Neural progenitor cell (in vitro differentiated cells): Measurements from ENCODE around the gene SLC46A1. TPM values are rescaled to one million over a fixed set of nuclear protein-coding genes. Genes with fewer than 3 reads are reported as not detected.

Experiments
- DNase-seq: peaks from one replicate; pipeline ENCODE4 v3.0.0-alpha.2; 2016; ENCODE audit warnings: low spot score
- H2AFZ ChIP-seq: fragments of 200-600 bp; sonication (generic); replicated peaks from 2 replicates; pipeline ENCODE4 v1.6.1; 2016; ENCODE audit warnings: antibody characterized with exemption
- H3F3A ChIP-seq: fragments of 200-600 bp; sonication (generic); 2 replicates; pipeline ENCODE4 v1.6.1; 2016; ENCODE audit warnings: antibody characterized with exemption, low read depth
- H3K27ac ChIP-seq: fragments of 200-600 bp; sonication (generic); 2 replicates; pipeline ENCODE4 v1.5.1; 2016; ENCODE audit warnings: mild to moderate bottlenecking
- H3K27me3 ChIP-seq: fragments of 200-600 bp; sonication (generic); 2 replicates; pipeline ENCODE4 v1.6.1; 2016; ENCODE audit warnings: mild to moderate bottlenecking, moderate library complexity
- H3K36me3 ChIP-seq: fragments of 200-600 bp; sonication (generic); 2 replicates; pipeline ENCODE4 v1.5.1; 2016
- H3K4me1 ChIP-seq: fragments of 200-600 bp; sonication (generic); 2 replicates; pipeline ENCODE4 v1.6.1; 2016; ENCODE audit warnings: mixed run types
- H3K4me2 ChIP-seq: fragments of 200-600 bp; sonication (generic); 2 replicates; pipeline ENCODE4 v1.6.1; 2016
- H3K4me3 ChIP-seq: fragments of 200-600 bp; sonication (generic); 2 replicates; pipeline ENCODE4 v1.5.1; 2016
- H3K79me2 ChIP-seq: fragments of 200-600 bp; sonication (generic); 2 replicates; pipeline ENCODE4 v1.6.1; 2016; ENCODE audit warnings: low read depth
- H3K9ac ChIP-seq: fragments of 200-600 bp; sonication (generic); 2 replicates; pipeline ENCODE4 v1.6.1; 2016
- H3K9me3 ChIP-seq: fragments of 200-600 bp; sonication (generic); 2 replicates; pipeline ENCODE4 v1.5.1; 2016; ENCODE audit warnings: low read depth
- H4K20me1 ChIP-seq: fragments of 200-600 bp; sonication (generic); 2 replicates; pipeline ENCODE4 v1.6.1; 2016; ENCODE audit warnings: low read depth
- H3K27ac Mint-ChIP-seq: 3 replicates; pipeline ENCODE4 v1.8.0; 2021; ENCODE audit warnings: mixed read lengths
- H3K27me3 Mint-ChIP-seq: 2 replicates; pipeline ENCODE4 v1.8.0; 2022; ENCODE audit warnings: low read depth, mild to moderate bottlenecking, inconsistent platforms, moderate library complexity, mixed read lengths; ENCODE audit not compliant: insufficient read depth
- H3K36me3 Mint-ChIP-seq: 3 replicates; pipeline ENCODE4 v1.8.0; 2021; ENCODE audit warnings: mixed read lengths
- H3K4me1 Mint-ChIP-seq: 3 replicates; pipeline ENCODE4 v1.8.0; 2021; ENCODE audit warnings: mixed read lengths
- H3K4me3 Mint-ChIP-seq: 3 replicates; pipeline ENCODE4 v1.8.0; 2021; ENCODE audit warnings: mild to moderate bottlenecking, moderate library complexity, mixed read lengths
- H3K9me3 Mint-ChIP-seq: 3 replicates; pipeline ENCODE4 v1.8.0; 2020; ENCODE audit warnings: mixed read lengths
- CTCF ChIP-seq: fragments of 200-600 bp; sonication (generic); IDR thresholded peaks from 2 replicates; pipeline ENCODE4 v1.5.1; 2017; ENCODE audit warnings: antibody characterized with exemption, mild to moderate bottlenecking
- EZH2 ChIP-seq: fragments of 200-600 bp; sonication (generic); IDR thresholded peaks from 2 replicates; pipeline ENCODE4 v1.6.1; 2017; ENCODE audit warnings: antibody characterized with exemption, mild to moderate bottlenecking, moderate library complexity
- EZH2phosphoT487 ChIP-seq: fragments of 200-600 bp; sonication (generic); IDR thresholded peaks from 2 replicates; pipeline ENCODE4 v1.6.1; 2017; ENCODE audit warnings: antibody characterized with exemption
- total RNA-seq: library from RNA; depleted of rRNA; stranded (reverse); fragments of >200 nt; gene quantifications from 2 replicates; pipeline ENCODE4 v1.2.3, GENCODE V29; 2015; ENCODE audit warnings: low replicate concordance

SLC46A1 gene
- total RNA-seq, 1 donor from 2014 or later, result 2.4 TPM

- H3K4me2 ChIP-seq, result no peak overlapping the region
- H3K4me1 Mint-ChIP-seq, result peaks cover 17% of the 10 kb centered on the region
These were observed 1.6 kb downstream of the SLC46A1 start for GRCh38 chr17:28404461-28404811.

GRCh38 chr17:28404007-28404406 lies 2.0 kb downstream of the SLC46A1 start:
- H2AFZ ChIP-seq, result no peak overlapping the region
- H3K4me1 Mint-ChIP-seq, result peaks cover 17% of the 10 kb centered on the region

More at GRCh38 chr17:28404461-28404811, 1.6 kb downstream of the SLC46A1 start:
- Histone ChIP-seq H3K27ac (no peak overlapping the region), H2AFZ (no peak overlapping the region), H3K4me3 (no peak overlapping the region), H3K9ac (no peak overlapping the region), H3K4me1 (peaks cover 21% of the 10 kb centered on the region), H3F3A (peaks cover 27% of the 10 kb centered on the region), H3K79me2 (no peaks in the 10 kb centered on the region), H3K36me3 (no peaks in the 10 kb centered on the region), H3K9me3 (no peaks in the 10 kb centered on the region), H3K27me3 (peaks cover 73% of the 10 kb centered on the region), H4K20me1 (no peaks in the 10 kb centered on the region)
- Mint-ChIP-seq H3K27me3 (peaks cover 15% of the 10 kb centered on the region), H3K36me3 (no peaks in the 10 kb centered on the region), H3K27ac (no peak overlapping the region), H3K4me3 (peak overlapping the region; percentile 87), H3K9me3 (no peaks in the 10 kb centered on the region)
- DNase-seq, result no peak
- no peak for TF ChIP-seq EZH2phosphoT487
- TF ChIP-seq EZH2, result no peak
- no peak for TF ChIP-seq CTCF

GRCh38 chr17:28402844-28403243 lies 3.2 kb downstream of the SLC46A1 start:
- Histone ChIP-seq H3F3A (peaks cover 16% of the 10 kb centered on the region), H3K27me3 (peaks cover 73% of the 10 kb centered on the region), H2AFZ (no peak overlapping the region), H3K36me3 (no peaks in the 10 kb centered on the region), H3K9ac (no peak overlapping the region), H3K27ac (no peak overlapping the region), H3K4me1 (peaks cover 14% of the 10 kb centered on the region), H3K9me3 (no peaks in the 10 kb centered on the region), H3K79me2 (no peaks in the 10 kb centered on the region), H3K4me2 (no peak overlapping the region), H3K4me3 (no peak overlapping the region), H4K20me1 (no peaks in the 10 kb centered on the region)
- H3K27ac Mint-ChIP-seq, result no peak overlapping the region
- peaks cover 23% of the 10 kb centered on the region for H3K4me1 Mint-ChIP-seq
- no peak overlapping the region for H3K4me3 Mint-ChIP-seq
- no peaks in the 10 kb centered on the region for H3K9me3 Mint-ChIP-seq
- H3K27me3 Mint-ChIP-seq, result peaks cover 18% of the 10 kb centered on the region
- TF ChIP-seq EZH2phosphoT487 (no peak), CTCF (no peak), EZH2 (no peak)
- H3K36me3 Mint-ChIP-seq, result peaks cover 8% of the 10 kb centered on the region
- no peak for DNase-seq

More at GRCh38 chr17:28404007-28404406, 2.0 kb downstream of the SLC46A1 start:
- peaks cover 17% of the 10 kb centered on the region for H3K27me3 Mint-ChIP-seq
- no peaks in the 10 kb centered on the region for H3K9me3 Mint-ChIP-seq
- DNase-seq, result no peak
- Histone ChIP-seq H3K9me3 (no peaks in the 10 kb centered on the region), H3F3A (peaks cover 27% of the 10 kb centered on the region), H3K79me2 (no peaks in the 10 kb centered on the region), H3K9ac (no peak overlapping the region), H3K4me3 (no peak overlapping the region), H3K27me3 (peaks cover 73% of the 10 kb centered on the region), H3K4me1 (peaks cover 21% of the 10 kb centered on the region), H3K4me2 (no peak overlapping the region), H4K20me1 (no peaks in the 10 kb centered on the region), H3K36me3 (no peaks in the 10 kb centered on the region), H3K27ac (no peak overlapping the region)
- TF ChIP-seq CTCF, result no peak
- TF ChIP-seq EZH2phosphoT487, result no peak
- no peak for TF ChIP-seq EZH2
- H3K4me3 Mint-ChIP-seq, result no peak overlapping the region
- no peak overlapping the region for H3K27ac Mint-ChIP-seq
- H3K36me3 Mint-ChIP-seq, result no peaks in the 10 kb centered on the region
